CD4-positive, alpha-beta T cell (primary cell): Measurements from ENCODE around the gene ARL4D. TPM values are rescaled to one million over a fixed set of nuclear protein-coding genes. Genes with fewer than 3 reads are reported as not detected.

ENCODE experiments used
- ATAC-seq: fragments of 200-7000 bp; cut with Tn5 transposase; one replicate; pipeline ENCODE4 v1.10.0; 2022; ENCODE audit warnings: mild to moderate bottlenecking; ENCODE audit not compliant: poor library complexity
- CTCF ChIA-PET: fragments of 350-600 bp; sonication (Branson Sonifier 250); formaldehyde crosslinking; loops from one replicate; lab custom pipeline; 2021; ENCODE audit warnings: antibody characterized with exemption, inconsistent platforms; lab: Charles Lee
- POLR2A ChIA-PET: fragments of 350-600 bp; sonication (Branson Sonifier 250); formaldehyde crosslinking; loops from one replicate; lab custom pipeline; 2021; ENCODE audit warnings: antibody characterized with exemption, inconsistent platforms; lab: Charles Lee
- DNase-seq, 14 experiments: peaks; one replicate each; pipeline ENCODE4 v3.0.0-alpha.2; 2013 to 2020; ENCODE audit warnings: mixed read lengths in 2 of 14
- H3K27ac ChIP-seq, 2 donors: one replicate each; pipeline versions ENCODE4 v1.5.1 to v1.7.0; 2013; ENCODE audit warnings: low read length in 2 of 2, low read depth in 1 of 2, mild to moderate bottlenecking in 1 of 2
- H3K27me3 ChIP-seq, 2 experiments: 1 replicate in 1 of 2; 2 replicates in 1 of 2; pipeline versions ENCODE4 v1.6.1 to v1.7.0; 2013; ENCODE audit warnings: low read length in 2 of 2, control low read depth in 1 of 2, mild to moderate bottlenecking in 1 of 2, moderate library complexity in 1 of 2; ENCODE audit not compliant: insufficient read depth in 2 of 2, control insufficient read depth in 1 of 2
- H3K36me3 ChIP-seq: one replicate; pipeline ENCODE4 v1.6.1; 2013; ENCODE audit warnings: low read length, control low read depth; ENCODE audit not compliant: insufficient read depth
- H3K4me1 ChIP-seq: one replicate; pipeline ENCODE4 v1.6.1; 2013; ENCODE audit warnings: low read length, control low read depth; ENCODE audit not compliant: insufficient read depth
- H3K4me3 ChIP-seq: one replicate; pipeline ENCODE4 v1.5.1; 2013; ENCODE audit warnings: mild to moderate bottlenecking, low read length, moderate library complexity
- H3K9me3 ChIP-seq, 2 experiments: 1 replicate in 1 of 2; 2 replicates in 1 of 2; pipeline versions ENCODE4 v1.6.1 to v1.7.0; 2013; ENCODE audit warnings: low read length in 2 of 2, mild to moderate bottlenecking in 2 of 2, control low read depth in 1 of 2, moderate library complexity in 1 of 2; ENCODE audit not compliant: control insufficient read depth in 1 of 2, insufficient read depth in 1 of 2
- H3K27ac Mint-ChIP-seq: one replicate; pipeline ENCODE4 v1.8.0; 2020; ENCODE audit warnings: mixed read lengths
- H3K27me3 Mint-ChIP-seq: one replicate; pipeline ENCODE4 v1.8.0; 2021; ENCODE audit warnings: mixed read lengths
- H3K36me3 Mint-ChIP-seq: one replicate; pipeline ENCODE4 v1.8.0; 2021; ENCODE audit warnings: low read depth, mixed read lengths
- H3K4me1 Mint-ChIP-seq: one replicate; pipeline ENCODE4 v1.8.0; 2021; ENCODE audit warnings: low read depth, mixed read lengths
- H3K4me3 Mint-ChIP-seq: one replicate; pipeline ENCODE4 v1.8.0; 2020; ENCODE audit warnings: mild to moderate bottlenecking, mixed read lengths
- H3K9me3 Mint-ChIP-seq: one replicate; pipeline ENCODE4 v1.8.0; 2020; ENCODE audit warnings: mixed read lengths
- intact Hi-C, 2 experiments: fragments of 100-400 bp; cut with DNase I in 1 of 2; cut with micrococcal nuclease in 1 of 2; formaldehyde crosslinking; loops; one replicate each; pipeline versions ENCODE4 v1.15.1 to v1.9.0; 2023 to 2025; cut with DNase I, micrococcal nuclease
- total RNA-seq, 174 experiments: library from RNA in 2 of 174; stranded (reverse) in 2 of 174; gene quantifications; one replicate each; pipeline ENCODE4 v1.2.3 and lab custom pipeline; 2021 to 2026
- TF ChIP-seq, protein P1 (sequence below): fragments of 200-600 bp; IDR thresholded peaks from one replicate; pipeline ENCODE4 v1.8.0; 2022; ENCODE audit warnings: antibody characterized with exemption, mild to moderate bottlenecking

Gene ARL4D
- total RNA-seq, 2 experiments from 2014 or later, result 2.4 to 2.9 TPM

DNA sequence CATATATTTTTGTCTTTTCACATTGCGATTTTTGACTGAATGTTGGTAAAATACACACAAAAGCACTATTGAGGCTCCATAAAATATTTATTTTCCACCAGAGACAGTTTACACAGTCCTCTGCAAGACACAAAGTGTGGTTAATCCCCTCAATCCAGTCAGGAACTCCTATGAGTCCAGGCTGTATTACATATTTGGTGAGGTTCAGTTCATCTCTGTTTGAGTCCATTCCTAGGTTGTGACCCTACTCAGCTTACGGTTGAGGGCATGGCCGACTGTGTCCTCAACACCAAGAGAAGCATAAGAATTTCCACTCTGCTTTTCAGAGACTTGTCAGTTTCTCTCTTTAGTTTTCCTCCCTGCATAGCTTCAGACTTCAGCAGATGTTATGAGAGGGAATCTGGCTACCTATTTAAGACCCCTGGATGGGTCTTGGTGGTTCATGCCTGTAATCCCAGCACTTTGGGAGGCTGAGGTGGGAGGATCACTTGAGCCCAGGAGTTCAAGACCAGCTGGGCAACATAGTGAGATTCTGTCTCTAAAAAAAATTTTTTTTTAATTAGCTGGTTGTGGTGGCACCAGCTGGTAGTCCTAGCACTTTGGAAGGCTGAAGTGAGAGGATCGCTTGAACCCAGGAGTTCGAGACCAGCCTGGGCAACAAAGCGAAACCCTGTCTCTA lies 25.1 kb downstream of the ARL4D start:
- Mint-ChIP-seq H3K27ac (no peak overlapping the region), H3K4me3 (no peak overlapping the region), H3K4me1 (no peaks in the 10 kb centered on the region), H3K36me3 (no peaks in the 10 kb centered on the region), H3K27me3 (peaks cover 36% of the 10 kb centered on the region), H3K9me3 (no peaks in the 10 kb centered on the region)
- DNase-seq (no peak), ATAC-seq (no peak)
- no peaks in the 10 kb centered on the region for H3K4me1 ChIP-seq
- ChIA-PET POLR2A (no interaction called here), CTCF (interaction anchor here (0.9 kb wide), 1 partner anchor 60 kb away, joined by 3 read pairs; the partner anchor contains the start of gene DHX8)
- intact Hi-C loops, result no loop called here
- H3K4me3 ChIP-seq, result no peak overlapping the region
- H3K27ac ChIP-seq, result no peak overlapping the region
- peaks cover 9 to 14% of the 10 kb centered on the region in 2 experiments for H3K27me3 ChIP-seq
- H3K9me3 ChIP-seq, result no peaks in the 10 kb centered on the region
- H3K36me3 ChIP-seq, result no peaks in the 10 kb centered on the region
- TF ChIP-seq, protein P1, sequence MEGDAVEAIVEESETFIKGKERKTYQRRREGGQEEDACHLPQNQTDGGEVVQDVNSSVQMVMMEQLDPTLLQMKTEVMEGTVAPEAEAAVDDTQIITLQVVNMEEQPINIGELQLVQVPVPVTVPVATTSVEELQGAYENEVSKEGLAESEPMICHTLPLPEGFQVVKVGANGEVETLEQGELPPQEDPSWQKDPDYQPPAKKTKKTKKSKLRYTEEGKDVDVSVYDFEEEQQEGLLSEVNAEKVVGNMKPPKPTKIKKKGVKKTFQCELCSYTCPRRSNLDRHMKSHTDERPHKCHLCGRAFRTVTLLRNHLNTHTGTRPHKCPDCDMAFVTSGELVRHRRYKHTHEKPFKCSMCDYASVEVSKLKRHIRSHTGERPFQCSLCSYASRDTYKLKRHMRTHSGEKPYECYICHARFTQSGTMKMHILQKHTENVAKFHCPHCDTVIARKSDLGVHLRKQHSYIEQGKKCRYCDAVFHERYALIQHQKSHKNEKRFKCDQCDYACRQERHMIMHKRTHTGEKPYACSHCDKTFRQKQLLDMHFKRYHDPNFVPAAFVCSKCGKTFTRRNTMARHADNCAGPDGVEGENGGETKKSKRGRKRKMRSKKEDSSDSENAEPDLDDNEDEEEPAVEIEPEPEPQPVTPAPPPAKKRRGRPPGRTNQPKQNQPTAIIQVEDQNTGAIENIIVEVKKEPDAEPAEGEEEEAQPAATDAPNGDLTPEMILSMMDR, result no peak

DNA sequence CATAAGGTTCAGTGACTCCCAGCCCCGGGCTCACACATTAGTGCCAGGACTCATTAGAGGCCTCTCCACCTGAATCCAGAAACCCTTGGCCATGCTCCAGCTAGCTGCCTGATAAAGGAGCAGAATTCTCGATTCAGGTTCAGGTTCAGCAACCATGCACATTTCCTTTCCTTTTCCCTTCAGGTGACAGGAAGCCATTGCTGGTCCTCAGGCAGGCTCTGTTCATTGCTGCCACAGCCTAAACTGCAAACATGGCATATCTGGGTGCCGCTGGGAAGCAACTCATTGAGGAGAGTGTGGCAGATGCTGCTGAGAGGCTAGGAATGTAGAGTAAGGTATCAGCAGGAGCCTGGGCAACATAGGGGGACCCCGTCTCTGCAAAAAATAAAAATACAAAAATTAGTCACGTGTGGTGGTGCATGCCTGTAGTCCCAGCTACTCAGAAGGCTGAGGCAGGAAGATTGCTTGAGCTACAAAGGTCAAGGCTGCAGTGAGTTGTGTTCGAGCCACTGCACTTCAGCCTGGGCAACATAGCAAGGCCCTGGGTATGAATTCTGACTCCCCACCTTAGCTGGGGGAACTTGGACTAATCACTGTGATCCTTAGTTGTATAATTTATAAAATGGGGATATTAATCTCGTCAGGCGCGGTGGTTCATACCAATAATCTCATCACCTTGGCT lies 28.7 kb downstream of the ARL4D start:
- Mint-ChIP-seq H3K4me1 (no peaks in the 10 kb centered on the region), H3K27me3 (peaks cover 47% of the 10 kb centered on the region), H3K4me3 (no peak overlapping the region), H3K36me3 (no peaks in the 10 kb centered on the region), H3K27ac (no peak overlapping the region), H3K9me3 (no peaks in the 10 kb centered on the region)
- Histone ChIP-seq H3K36me3 (no peaks in the 10 kb centered on the region), H3K27me3 (peaks cover 11 to 13% of the 10 kb centered on the region in 2 experiments), H3K27ac (no peak overlapping the region), H3K9me3 (no peaks in the 10 kb centered on the region), H3K4me3 (no peak overlapping the region), H3K4me1 (no peaks in the 10 kb centered on the region)
- TF ChIP-seq, protein P1, result no peak
- intact Hi-C loops, result loop anchor here (2.0 kb wide), 1 partner anchor 33 kb away; no protein-coding TSS in a partner anchor
- DNase-seq (no peak), ATAC-seq (no peak)
- POLR2A ChIA-PET, result no interaction called here
- CTCF ChIA-PET, result interaction anchor here (1.4 kb wide), 1 partner anchor 29 kb away, joined by 4 read pairs; the partner anchor contains the start of gene ARL4D

DNA sequence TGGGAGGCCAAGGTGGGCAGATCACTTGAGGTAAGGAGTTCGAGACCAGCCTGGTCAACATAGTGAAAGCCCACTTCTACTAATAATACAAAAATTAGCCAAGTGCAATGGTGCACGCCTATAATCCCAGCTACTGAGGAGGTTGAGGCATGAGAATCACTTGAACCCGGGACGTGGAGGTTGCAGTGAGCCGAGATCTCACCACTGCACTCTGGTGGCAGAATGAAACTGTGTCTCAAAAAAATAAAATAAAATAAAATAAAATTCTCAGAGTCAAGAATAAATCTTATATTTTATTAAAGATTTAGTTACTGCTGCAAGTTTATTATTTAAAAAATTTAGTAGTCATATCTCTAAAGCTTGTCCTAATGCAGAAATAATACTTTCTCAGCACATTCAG lies 29.7 kb downstream of the ARL4D start:
- Histone ChIP-seq H3K4me1 (no peaks in the 10 kb centered on the region), H3K4me3 (no peak overlapping the region), H3K9me3 (no peaks in the 10 kb centered on the region), H3K27ac (no peak overlapping the region), H3K36me3 (no peaks in the 10 kb centered on the region), H3K27me3 (peaks cover 13 to 15% of the 10 kb centered on the region in 2 experiments)
- H3K4me3 Mint-ChIP-seq, result no peak overlapping the region
- CTCF ChIA-PET, result interaction anchor here (1.4 kb wide), 1 partner anchor 30 kb away, joined by 4 read pairs; the partner anchor contains the start of gene ARL4D
- H3K27me3 Mint-ChIP-seq, result peaks cover 50% of the 10 kb centered on the region
- DNase-seq (no peak), ATAC-seq (no peak)
- POLR2A ChIA-PET, result no interaction called here
- H3K9me3 Mint-ChIP-seq, result no peaks in the 10 kb centered on the region
- H3K4me1 Mint-ChIP-seq, result no peaks in the 10 kb centered on the region
- TF ChIP-seq, protein P1, result no peak
- H3K36me3 Mint-ChIP-seq, result no peaks in the 10 kb centered on the region
- H3K27ac Mint-ChIP-seq, result no peak overlapping the region
- intact Hi-C loops, result loop anchor here (2.0 kb wide), 1 partner anchor 34 kb away; no protein-coding TSS in a partner anchor
